Sigmoid colon (tissue), 7 donors: ENCODE results near the gene MOGAT3. TPM values are rescaled to one million over a fixed set of nuclear protein-coding genes. Genes with fewer than 3 reads are reported as not detected.
A peak's percentile ranks its signal among the peaks of the same experiment; 100 is the strongest.

Experiments used
- DNase-seq: peaks from one replicate; pipeline ENCODE4 v3.0.0-alpha.2; 2019
- H3K27ac ChIP-seq, 4 donors: fragments of 200-600 bp; sonication (generic); one replicate each; pipeline ENCODE4 v1.5.1; 2016 to 2019; ENCODE audit warnings: mild to moderate bottlenecking in 1 of 4
- H3K27me3 ChIP-seq, 3 donors: fragments of 200-600 bp; sonication (generic); one replicate each; pipeline ENCODE4 v1.5.1; 2019; ENCODE audit warnings: mild to moderate bottlenecking in 1 of 3
- H3K36me3 ChIP-seq, 4 donors: fragments of 200-600 bp; sonication (generic); one replicate each; pipeline ENCODE4 v1.5.1; 2016 to 2019
- H3K4me1 ChIP-seq, 4 donors: fragments of 200-600 bp; sonication (generic); one replicate each; pipeline ENCODE4 v1.5.1; 2017 to 2019
- H3K4me3 ChIP-seq, 4 donors: fragments of 200-600 bp; sonication (generic); one replicate each; pipeline ENCODE4 v1.5.1; 2017 to 2019; ENCODE audit warnings: mild to moderate bottlenecking in 2 of 4, moderate library complexity in 1 of 4
- H3K9me3 ChIP-seq, 4 donors: fragments of 200-600 bp in 3 of 4; sonication (generic) in 3 of 4; one replicate each; pipeline versions ENCODE4 v1.5.1 to v1.6.1; 2013 to 2019
- EP300 ChIP-seq, 4 donors: sonication (generic); formaldehyde crosslinking; IDR thresholded peaks; one replicate each; pipeline ENCODE4 v1.6.1; 2017; ENCODE audit warnings: antibody characterized with exemption in 4 of 4
- POLR2A ChIP-seq, 2 donors: fragments of 450-650 bp; IDR thresholded peaks; one replicate each; pipeline ENCODE4 v1.6.1; 2016; ENCODE audit warnings: antibody characterized with exemption in 2 of 2, mild to moderate bottlenecking in 2 of 2, moderate library complexity in 2 of 2
- POLR2AphosphoS5 ChIP-seq, 4 donors: sonication (generic); formaldehyde crosslinking; IDR thresholded peaks; one replicate each; pipeline ENCODE4 v1.6.1; 2017; ENCODE audit warnings: antibody characterized with exemption in 4 of 4
- WGBS, 2 donors: extraction: QIAGEN DNeasy Blood & Tissue Kit; methylation state at CpG; one replicate each; pipeline ENCODE4 v1.1.7; 2013; 5-methylcytosine and 5-hydroxymethylcytosine counted together
- intact Hi-C: fragments of 100-400 bp; cut with DNase I; formaldehyde crosslinking; loops from one replicate; pipeline ENCODE4 v1.15.1; 2023
- polyA plus RNA-seq, 3 donors: library from polyadenylated mRNA; stranded (reverse); fragments of 200-250 nt; gene quantifications; one replicate each; pipeline ENCODE4 v1.2.3, GENCODE V29; 2013
- total RNA-seq, 4 donors: library from RNA; depleted of rRNA; stranded (reverse); fragments of >200 nt; gene quantifications; one replicate each; pipeline ENCODE4 v1.1.0, GENCODE V29; 2016
- TF ChIP-seq, protein P1 (sequence below), 4 experiments: fragments of 450-650 bp in 3 of 4; fragments of 200-600 bp in 1 of 4; IDR thresholded peaks; one replicate each; pipeline ENCODE4 v1.5.1; 2016 to 2019; ENCODE audit warnings: antibody characterized with exemption in 4 of 4, mild to moderate bottlenecking in 3 of 4, moderate library complexity in 2 of 4
- donor health status: healthy with polysubstance abuse.
- donor health status: Bipolar disorder and iron deficiency.
- donor health status: healthy.

The MOGAT3 gene
- total and polyA plus RNA-seq, 7 donors: 3.6 to 27.2 (median 3.7) TPM; not detected in 4

DNA sequence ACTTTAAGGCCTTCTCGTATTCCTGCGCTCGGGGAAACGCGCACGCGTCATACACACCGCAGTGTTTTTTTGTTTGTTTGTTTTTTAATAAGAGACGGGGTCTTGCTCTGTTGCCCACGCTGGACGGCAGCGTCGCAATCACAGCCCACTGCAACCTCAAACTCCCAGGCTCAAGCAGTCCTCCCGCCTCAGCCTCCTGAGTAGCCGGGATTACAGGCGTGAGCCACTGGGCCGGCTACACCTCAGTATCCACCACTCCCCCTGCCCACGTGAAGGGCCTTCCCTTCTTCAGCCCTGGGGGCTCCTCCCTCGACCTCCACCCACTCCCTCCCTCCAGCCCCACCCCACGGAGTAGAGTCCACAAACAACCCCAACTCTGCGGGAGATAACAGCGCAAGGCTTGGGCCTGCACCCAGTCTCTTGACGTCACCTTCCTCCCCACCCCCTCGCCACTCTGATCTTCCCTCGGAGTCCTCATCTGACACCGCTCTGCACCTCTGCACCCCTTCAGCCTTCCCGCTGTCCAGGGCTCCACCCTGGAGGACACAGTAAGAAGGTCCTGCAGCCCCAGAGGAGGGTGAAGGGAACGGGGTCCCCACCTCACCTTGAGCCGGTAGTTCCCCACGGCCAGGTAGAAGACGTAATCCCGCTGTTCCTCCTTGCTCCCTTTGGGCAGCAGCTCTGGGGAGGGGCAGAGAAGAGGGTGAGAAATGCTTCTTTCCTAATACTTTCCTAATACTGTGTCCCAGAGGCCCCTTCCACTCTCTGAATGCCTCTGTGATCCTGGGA lies 39.6 kb upstream of the MOGAT3 start:
- no peak overlapping the region for H3K4me3 ChIP-seq
- intact Hi-C loops: loop anchor here (5.0 kb wide), 1 partner anchor 1833 kb away; the partner anchor contains the start of genes BUD31 and PDAP1
- H3K9me3 ChIP-seq: no peaks in the 10 kb centered on the region
- peak overlapping the region in 2 of 4 donors; percentile 73 to 79 for H3K27ac ChIP-seq
- no peaks in the 10 kb centered on the region for H3K27me3 ChIP-seq
- TF ChIP-seq EP300 (IDR thresholded peaks at IDR 0.05) (no peak), POLR2A (IDR thresholded peaks at IDR 0.05) (no peak), POLR2AphosphoS5 (IDR thresholded peaks at IDR 0.05) (no peak)
- TF ChIP-seq, protein P1, sequence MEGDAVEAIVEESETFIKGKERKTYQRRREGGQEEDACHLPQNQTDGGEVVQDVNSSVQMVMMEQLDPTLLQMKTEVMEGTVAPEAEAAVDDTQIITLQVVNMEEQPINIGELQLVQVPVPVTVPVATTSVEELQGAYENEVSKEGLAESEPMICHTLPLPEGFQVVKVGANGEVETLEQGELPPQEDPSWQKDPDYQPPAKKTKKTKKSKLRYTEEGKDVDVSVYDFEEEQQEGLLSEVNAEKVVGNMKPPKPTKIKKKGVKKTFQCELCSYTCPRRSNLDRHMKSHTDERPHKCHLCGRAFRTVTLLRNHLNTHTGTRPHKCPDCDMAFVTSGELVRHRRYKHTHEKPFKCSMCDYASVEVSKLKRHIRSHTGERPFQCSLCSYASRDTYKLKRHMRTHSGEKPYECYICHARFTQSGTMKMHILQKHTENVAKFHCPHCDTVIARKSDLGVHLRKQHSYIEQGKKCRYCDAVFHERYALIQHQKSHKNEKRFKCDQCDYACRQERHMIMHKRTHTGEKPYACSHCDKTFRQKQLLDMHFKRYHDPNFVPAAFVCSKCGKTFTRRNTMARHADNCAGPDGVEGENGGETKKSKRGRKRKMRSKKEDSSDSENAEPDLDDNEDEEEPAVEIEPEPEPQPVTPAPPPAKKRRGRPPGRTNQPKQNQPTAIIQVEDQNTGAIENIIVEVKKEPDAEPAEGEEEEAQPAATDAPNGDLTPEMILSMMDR (IDR thresholded peaks at IDR 0.05): no peak
- 80 to 91% methylated on average over 32 of the region's 32 CpGs for whole genome bisulfite sequencing, 2 donors
- peaks cover 19 to 52% (median 27%) of the 10 kb centered on the region in 4 donors for H3K36me3 ChIP-seq
- no peak for DNase-seq
- H3K4me1 ChIP-seq: peaks cover 0 to 53% (median 37%) of the 10 kb centered on the region in 4 donors

DNA sequence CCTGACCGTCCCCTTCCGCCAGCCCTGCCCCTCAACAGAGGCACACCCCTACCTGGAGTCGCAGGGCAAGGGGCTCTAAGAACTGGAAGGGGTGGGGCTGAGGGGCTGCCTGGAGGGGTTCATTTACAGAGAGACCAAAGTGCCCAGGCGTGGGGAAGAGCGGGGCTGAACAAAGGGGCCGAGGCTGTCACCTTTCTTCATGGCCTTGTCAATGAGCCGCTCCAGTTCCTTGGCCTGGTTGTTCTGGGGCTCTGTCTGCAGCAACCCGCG lies 39.0 kb upstream of the MOGAT3 start:
- Histone ChIP-seq H3K4me3 (no peak overlapping the region), H3K4me1 (peaks cover 0 to 49% (median 33%) of the 10 kb centered on the region in 4 donors)

DNA sequence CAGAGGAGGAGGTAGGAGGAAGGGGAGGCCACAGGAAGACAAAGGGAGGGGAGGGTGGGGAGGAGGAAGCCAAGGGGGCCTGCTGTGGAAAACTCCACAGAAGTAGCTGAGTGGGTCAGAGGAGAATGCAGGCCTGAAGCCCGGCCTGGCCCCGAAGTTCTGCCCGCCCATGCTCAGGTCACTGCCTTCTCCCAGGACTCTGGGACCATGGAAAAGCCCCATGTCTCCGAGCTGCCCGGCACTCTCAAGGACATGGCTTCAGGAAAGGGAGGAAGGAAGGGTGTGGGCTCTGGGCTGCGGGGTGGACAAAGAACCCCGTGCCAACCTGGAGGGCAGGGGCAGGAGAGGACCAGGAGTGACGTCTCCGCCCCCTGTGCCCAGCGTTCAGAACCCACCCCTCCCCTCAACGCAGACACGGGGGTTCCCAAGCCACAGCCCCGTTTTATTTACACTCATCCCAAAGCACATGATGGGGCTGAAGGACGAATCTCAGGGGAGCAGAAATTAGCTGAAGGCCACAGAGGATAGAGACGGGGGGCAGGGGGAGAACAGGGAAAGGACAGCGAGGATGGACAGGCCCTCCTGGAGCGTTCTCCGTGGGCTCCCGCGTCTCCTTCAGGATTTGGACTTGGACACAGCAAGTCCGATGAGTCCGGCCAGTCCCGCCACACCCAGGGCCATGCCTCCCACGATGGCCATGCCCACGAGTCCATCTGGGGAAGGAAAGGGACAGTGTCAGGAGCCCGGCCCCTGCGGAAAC lies 38.5 kb upstream of the MOGAT3 start:
- no peaks in the 10 kb centered on the region for H3K27me3 ChIP-seq
- no peaks in the 10 kb centered on the region for H3K9me3 ChIP-seq
- peaks cover 0 to 48% (median 33%) of the 10 kb centered on the region in 4 donors for H3K4me1 ChIP-seq
- no peak for DNase-seq
- intact Hi-C loops: no loop called here
- H3K27ac ChIP-seq: peak overlapping the region; percentile 64 to 79 (median 70)
- no peak overlapping the region for H3K4me3 ChIP-seq
- TF ChIP-seq POLR2A (IDR thresholded peaks at IDR 0.05) (no peak), EP300 (IDR thresholded peaks at IDR 0.05) (no peak), POLR2AphosphoS5 (IDR thresholded peaks at IDR 0.05) (no peak)
- TF ChIP-seq, protein P1 (IDR thresholded peaks at IDR 0.05): no peak
- WGBS, 2 donors: 69 to 74% methylated on average over 27 of the region's 27 CpGs
- peaks cover 19 to 52% (median 27%) of the 10 kb centered on the region in 4 donors for H3K36me3 ChIP-seq

More for the DNA sequence above, 39.0 kb upstream of the MOGAT3 start:
- no peaks in the 10 kb centered on the region for H3K9me3 ChIP-seq
- TF ChIP-seq, protein P1 (IDR thresholded peaks at IDR 0.05): no peak
- TF ChIP-seq POLR2AphosphoS5 (IDR thresholded peaks at IDR 0.05) (no peak), POLR2A (IDR thresholded peaks at IDR 0.05) (no peak), EP300 (IDR thresholded peaks at IDR 0.05) (no peak)
- DNase-seq: no peak
- H3K27ac ChIP-seq: peak overlapping the region in 3 of 4 donors; percentile 68 to 79 (median 73)
- H3K36me3 ChIP-seq: peaks cover 19 to 52% (median 27%) of the 10 kb centered on the region in 4 donors
- 94 to 95% methylated on average over 9 of the region's 9 CpGs for WGBS, 2 donors
- H3K27me3 ChIP-seq: no peaks in the 10 kb centered on the region
- intact Hi-C loops: loop anchor here (5.0 kb wide), 1 partner anchor 1833 kb away; the partner anchor contains the start of genes BUD31 and PDAP1

DNA sequence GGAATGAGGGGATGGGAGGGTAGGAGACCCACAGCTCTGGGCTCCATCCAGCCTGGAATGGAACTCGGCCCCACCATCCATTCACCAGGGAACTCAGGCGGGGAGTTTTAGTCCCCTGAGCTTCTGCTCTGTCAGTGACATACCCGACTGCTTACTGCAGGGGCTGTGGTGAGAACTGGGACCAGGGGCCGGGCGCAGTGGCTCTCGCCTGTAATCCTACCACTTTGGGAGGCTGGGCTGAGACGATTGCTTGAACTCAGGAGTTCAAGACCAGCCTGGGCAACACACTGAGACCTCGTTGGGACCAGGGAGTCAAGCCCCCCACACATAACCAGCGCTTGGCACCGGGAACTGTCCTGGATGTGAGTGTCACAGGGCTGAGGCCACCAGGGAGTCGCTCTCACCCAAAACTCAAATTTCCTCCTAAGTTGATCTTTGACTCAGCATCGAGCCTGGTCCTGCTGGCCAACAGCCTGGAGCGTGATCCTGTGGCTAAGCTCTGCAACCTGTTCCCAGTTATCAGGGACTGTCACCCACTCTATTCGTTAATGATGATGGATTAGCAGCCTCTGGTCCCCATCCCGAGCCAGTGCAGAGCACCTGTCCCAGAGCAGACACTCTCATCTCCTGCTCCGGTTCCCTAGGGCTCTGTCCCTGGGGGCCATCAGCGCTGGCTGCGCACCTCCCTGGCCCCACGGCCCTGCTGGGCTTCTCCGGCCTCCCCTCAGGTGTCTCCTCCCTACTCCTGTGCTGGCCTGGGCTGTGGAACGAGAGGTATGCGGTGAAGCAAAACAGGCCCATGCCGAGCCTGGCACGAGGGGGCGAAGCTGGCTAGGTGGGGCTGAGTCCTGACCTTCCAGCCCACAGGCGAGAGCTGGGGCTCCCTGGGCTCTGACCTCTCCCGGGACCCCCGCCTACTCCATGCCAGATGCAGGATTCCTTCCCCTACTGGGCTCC lies 37.7 kb upstream of the MOGAT3 start:
- no peaks in the 10 kb centered on the region for H3K27me3 ChIP-seq
- no peak overlapping the region for H3K4me3 ChIP-seq
- peaks cover 0 to 40% (median 26%) of the 10 kb centered on the region in 4 donors for H3K4me1 ChIP-seq
- intact Hi-C loops: no loop called here
- no peak for DNase-seq
- TF ChIP-seq POLR2A (IDR thresholded peaks at IDR 0.05): no peak
- no peak for TF ChIP-seq POLR2AphosphoS5 (IDR thresholded peaks at IDR 0.05)
- TF ChIP-seq EP300 (IDR thresholded peaks at IDR 0.05): no peak
- TF ChIP-seq, protein P1 (IDR thresholded peaks at IDR 0.05): no peak
- peaks cover 19 to 52% (median 27%) of the 10 kb centered on the region in 4 donors for H3K36me3 ChIP-seq
- 70 to 77% methylated on average over 28 of the region's 28 CpGs for WGBS, 2 donors
- H3K27ac ChIP-seq: peak overlapping the region; percentile 64 to 79 (median 70)
- H3K9me3 ChIP-seq: no peaks in the 10 kb centered on the region
